HG02973 (cell line): ENCODE results near the gene MTMR3.

ENCODE experiments used
- ATAC-seq: cut with Tn5 transposase; IDR thresholded peaks from one replicate; pipeline ENCODE4 v1.9.1; 2021; ENCODE audit warnings: moderate library complexity; ENCODE audit not compliant: unreplicated experiment

MTMR3 gene

GRCh38 chr22:30021881-30022619 lies 139.1 kb downstream of the MTMR3 start:
- no peak for ATAC-seq

DNA sequence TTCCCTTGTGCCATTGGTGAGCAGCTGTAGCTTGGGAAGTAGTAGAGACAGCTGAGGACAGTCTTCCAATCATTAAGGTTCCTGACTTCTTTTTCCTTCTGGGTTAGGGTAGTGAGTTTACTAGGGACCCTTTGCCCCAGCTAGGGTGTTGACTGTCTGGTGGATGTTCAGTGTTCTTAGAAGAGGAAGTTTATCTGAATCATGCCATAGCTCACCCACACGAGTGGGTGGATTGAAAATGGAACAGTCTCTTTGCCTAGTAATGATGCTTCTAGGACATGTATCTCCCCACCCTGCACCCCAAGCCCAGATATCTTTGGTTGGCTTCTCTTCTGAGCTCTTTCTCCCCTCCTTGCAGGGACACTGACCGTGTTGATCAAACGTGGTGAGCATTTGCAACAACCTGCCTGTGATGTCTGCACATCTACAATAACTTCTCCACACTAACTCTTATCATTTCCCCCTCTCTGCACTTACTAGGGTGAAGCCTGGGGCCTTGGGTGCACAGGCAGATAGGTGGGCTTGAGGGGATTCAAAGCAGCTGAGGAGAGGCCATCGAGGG lies 140.2 kb downstream of the MTMR3 start:
- ATAC-seq, result no peak

GRCh38 chr22:30024231-30024630 lies 141.3 kb downstream of the MTMR3 start:
- ATAC-seq, result no peak

DNA sequence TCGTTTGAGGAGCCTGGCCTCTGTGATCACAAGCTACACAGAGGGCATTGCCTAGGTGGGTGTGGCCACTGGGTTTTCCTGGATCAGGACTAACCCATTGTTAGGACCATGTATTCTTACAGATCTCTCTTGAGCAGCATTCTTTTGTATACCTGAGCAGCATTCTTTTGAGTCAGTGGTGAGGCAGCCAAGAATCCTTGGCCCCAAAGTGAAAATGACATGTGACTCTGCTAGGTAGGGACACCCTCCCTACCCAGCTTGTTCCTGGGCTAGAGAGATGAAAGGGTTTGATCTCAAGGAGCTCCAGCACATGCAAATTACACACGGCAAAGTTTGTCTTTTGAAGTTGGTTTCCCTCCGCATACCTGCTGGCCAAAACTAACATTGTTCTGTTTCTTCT lies 142.2 kb downstream of the MTMR3 start:
- ATAC-seq, result no peak

DNA sequence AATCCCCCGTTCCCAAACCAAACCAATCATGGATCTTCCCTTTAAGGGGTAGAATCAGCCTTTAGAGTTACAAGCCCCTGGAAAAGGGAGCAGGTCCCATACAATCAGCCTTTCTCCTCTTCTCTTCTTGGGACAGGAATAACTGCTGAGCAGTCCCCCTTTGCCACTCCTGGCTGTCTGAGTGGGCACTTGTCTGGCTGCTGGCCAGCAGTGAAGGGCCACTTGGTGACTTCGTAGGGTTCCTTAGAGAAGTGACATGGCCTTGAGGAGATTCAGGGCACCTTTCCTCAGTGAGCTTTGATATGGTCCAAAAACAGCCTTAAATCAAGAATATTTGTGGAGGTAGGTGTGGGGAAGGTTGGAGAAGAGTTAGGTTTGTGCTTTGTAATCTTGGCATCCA lies 143.8 kb downstream of the MTMR3 start:
- ATAC-seq, result no peak

GRCh38 chr22:30027169-30027568 lies 144.2 kb downstream of the MTMR3 start:
- ATAC-seq, result no peak

DNA sequence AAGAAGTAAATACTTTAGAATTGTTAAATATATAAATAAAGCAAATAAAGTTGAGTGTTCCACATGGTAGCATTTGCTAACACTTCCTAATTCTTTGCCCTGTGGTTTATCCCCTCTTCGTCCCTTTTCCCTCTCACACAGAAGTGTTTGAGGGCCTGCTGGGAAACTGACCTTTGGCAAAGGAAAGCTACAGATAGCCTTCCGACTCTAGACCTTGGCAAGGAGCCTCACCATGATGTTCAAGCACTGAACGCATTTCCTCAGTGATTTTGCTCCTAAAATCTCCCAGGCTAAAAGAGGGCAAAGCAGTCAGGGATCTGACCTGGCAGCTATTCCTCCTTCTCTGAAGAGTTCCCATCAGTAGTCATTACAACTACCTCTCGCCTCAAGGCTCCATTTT lies 144.8 kb downstream of the MTMR3 start:
- ATAC-seq, result no peak

- no peak for ATAC-seq
These were observed 145.8 kb downstream of the MTMR3 start for GRCh38 chr22:30028731-30029130.

GRCh38 chr22:30029512-30029911 lies 146.5 kb downstream of the MTMR3 start:
- no peak for ATAC-seq

- ATAC-seq, result no peak
These were observed 147.4 kb downstream of the MTMR3 start for GRCh38 chr22:30030329-30030728.

- no peak for ATAC-seq
These were observed 148.4 kb downstream of the MTMR3 start for GRCh38 chr22:30031328-30031727.

DNA sequence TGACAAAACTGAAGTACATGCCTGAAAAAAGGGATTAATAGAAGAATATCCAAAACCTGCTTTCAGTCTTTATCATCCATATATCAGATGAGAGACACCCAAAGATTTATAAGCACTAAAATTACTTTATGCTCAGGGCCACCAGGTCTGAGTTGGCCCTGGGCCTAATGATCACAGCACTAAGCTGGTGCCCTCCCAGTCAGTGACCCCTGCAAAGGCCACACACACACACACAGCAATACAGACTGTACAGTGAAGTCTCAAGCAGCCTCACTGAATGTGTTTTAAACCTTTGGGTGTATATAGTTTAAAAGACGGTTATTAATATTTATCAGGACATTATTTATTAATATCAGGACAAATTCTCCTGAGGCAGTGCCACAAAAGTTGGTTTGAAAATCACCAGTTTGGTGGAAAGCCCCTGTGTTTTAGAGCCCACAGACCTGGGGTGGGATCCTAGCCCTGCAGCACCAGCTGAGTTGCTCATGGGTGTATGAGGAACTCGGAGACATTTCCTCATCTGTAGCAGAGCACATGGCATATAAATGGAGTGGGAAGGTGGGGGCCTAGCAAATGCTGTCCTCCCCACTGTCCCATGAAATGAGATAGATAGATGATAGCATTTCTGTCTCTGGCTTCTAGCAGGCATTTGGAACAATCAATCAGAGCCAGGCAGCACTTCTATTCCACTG lies 148.9 kb downstream of the MTMR3 start:
- no peak for ATAC-seq

- ATAC-seq, result no peak
These were observed 150.2 kb downstream of the MTMR3 start for GRCh38 chr22:30033137-30033536.

- no peak for ATAC-seq
These were observed 150.9 kb downstream of the MTMR3 start for GRCh38 chr22:30033901-30034300.

DNA sequence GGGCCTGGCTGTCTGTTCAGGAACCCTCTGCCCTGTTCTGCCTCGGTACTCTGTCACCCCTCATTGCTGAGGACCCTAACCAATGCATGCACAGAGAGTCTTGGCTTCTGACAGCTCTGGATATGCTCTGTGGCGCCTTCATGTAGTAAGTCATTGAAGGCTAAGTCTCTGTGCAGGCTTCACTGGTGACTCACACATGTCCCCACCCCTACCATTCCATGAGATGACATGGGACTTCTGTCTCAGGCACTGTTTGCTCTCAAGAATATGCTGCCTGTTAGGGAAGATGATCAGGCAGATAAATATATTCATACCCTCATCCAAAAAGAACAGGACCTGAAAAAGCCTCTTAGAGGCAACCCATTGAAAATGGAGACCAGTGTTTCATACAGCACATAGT lies 153.7 kb downstream of the MTMR3 start:
- no peak for ATAC-seq

DNA sequence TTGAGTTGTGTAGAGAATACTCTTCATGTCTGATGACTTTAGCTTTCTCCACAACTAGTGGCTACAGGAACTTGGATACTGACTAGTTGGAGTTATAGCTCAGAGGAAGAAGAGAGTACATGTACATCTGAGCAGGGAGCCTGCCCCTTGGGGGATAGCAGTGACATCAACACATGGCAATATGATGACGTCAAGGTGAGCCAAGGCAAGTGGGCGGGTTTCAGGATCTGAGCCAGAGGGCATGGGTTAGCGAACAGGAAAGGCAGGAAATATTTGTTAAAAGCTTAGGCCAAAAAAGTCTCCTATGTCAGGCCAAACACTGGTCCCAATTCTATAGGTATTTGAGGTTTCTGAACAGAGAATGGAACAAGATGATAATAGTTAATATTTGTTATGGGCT lies 155.2 kb downstream of the MTMR3 start:
- no peak for ATAC-seq

- ATAC-seq, result no peak
These were observed 157.7 kb downstream of the MTMR3 start for GRCh38 chr22:30040499-30041260.

DNA sequence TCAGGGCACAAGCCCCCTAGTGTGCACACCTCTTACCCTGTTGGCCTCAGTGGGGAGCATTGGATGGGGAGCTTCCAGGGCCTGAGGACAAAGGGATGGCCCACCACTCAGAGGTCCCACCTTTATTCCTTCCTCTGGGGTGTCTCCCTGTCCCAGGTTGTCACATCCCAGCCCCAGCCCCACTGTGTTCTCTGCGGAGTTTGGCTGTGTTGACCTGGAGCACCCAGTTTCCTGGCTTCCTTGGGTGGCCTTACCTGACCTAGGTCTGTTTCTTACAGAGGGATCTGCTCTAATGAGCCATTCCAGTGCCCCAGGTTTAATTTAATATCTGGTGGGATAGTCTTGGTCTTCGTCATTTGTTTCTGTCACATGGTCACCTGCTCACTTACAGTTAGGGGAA lies 158.5 kb downstream of the MTMR3 start:
- no peak for ATAC-seq

DNA sequence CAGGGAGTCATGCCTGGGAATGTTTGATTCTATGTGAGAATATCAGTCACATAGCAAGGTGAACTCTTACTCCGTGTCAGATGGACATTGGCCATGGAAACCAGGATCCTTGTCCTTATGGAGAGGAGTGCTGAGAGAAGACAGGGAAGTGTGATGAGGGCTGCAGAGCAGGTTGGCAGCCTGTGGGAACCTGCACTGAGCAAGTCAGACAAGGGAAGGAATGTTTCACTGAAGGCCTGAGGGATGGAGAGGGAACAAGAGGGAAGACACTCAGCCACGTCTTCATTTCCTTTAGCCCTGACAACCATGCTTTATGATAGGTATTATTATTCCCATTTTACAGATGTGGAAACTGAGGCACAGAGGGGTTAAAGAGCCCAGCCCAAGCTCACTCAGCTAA lies 158.9 kb downstream of the MTMR3 start:
- ATAC-seq, result no peak

GRCh38 chr22:30043161-30043560 lies 160.2 kb downstream of the MTMR3 start:
- no peak for ATAC-seq

- ATAC-seq, result no peak
These were observed 161.4 kb downstream of the MTMR3 start for GRCh38 chr22:30044369-30044768.
